ENCODE results near the gene SRD5A3. TPM values are rescaled to one million over a fixed set of nuclear protein-coding genes. Genes with fewer than 3 reads are reported as not detected.
A peak's percentile ranks its signal among the peaks of the same experiment; 100 is the strongest.

SRD5A3 gene
- total RNA-seq, 1 donor from 2014 or later = 14.3 TPM

- DNase-seq (ENCODE audit: low read depth) = no peak
- peak overlapping the region; percentile 91 for H3K4me3 ChIP-seq (ENCODE audit: low read depth, low read length)
- no peaks in the 10 kb centered on the region for H3K27me3 ChIP-seq (ENCODE audit: control insufficient read depth, insufficient read depth, low read length)
- H3K36me3 ChIP-seq (ENCODE audit: control insufficient read depth, insufficient read depth, low read length) = no peaks in the 10 kb centered on the region
- TF ChIP-seq CTCF (IDR thresholded peaks at IDR 0.05; ENCODE audit: insufficient read depth, low read length, poor library complexity, severe bottlenecking) = no peak
These were observed 51.7 kb downstream of the SRD5A3 start for GRCh38 chr4:55397520-55398321.

- Histone ChIP-seq H3K36me3 (ENCODE audit: control insufficient read depth, insufficient read depth, low read length) (no peaks in the 10 kb centered on the region), H3K4me3 (ENCODE audit: low read depth, low read length) (peak overlapping the region; percentile 91), H3K27me3 (ENCODE audit: control insufficient read depth, insufficient read depth, low read length) (no peaks in the 10 kb centered on the region)
- no peak for DNase-seq (ENCODE audit: low read depth)
- TF ChIP-seq CTCF (IDR thresholded peaks at IDR 0.05; ENCODE audit: insufficient read depth, low read length, poor library complexity, severe bottlenecking) = no peak
These were observed 52.4 kb downstream of the SRD5A3 start for GRCh38 chr4:55398461-55398860.

GRCh38 chr4:55398966-55399365 is 52.9 kb downstream of the SRD5A3 start:
- TF ChIP-seq CTCF (IDR thresholded peaks at IDR 0.05; ENCODE audit: insufficient read depth, low read length, poor library complexity, severe bottlenecking) = no peak
- DNase-seq (ENCODE audit: low read depth) = no peak

GRCh38 chr4:55399581-55399980 is 53.5 kb downstream of the SRD5A3 start:
- no peak for DNase-seq (ENCODE audit: low read depth)
- Histone ChIP-seq H3K27me3 (ENCODE audit: control insufficient read depth, insufficient read depth, low read length) (no peaks in the 10 kb centered on the region), H3K4me3 (ENCODE audit: low read depth, low read length) (no peak overlapping the region), H3K36me3 (ENCODE audit: control insufficient read depth, insufficient read depth, low read length) (no peaks in the 10 kb centered on the region)
- TF ChIP-seq CTCF (IDR thresholded peaks at IDR 0.05; ENCODE audit: insufficient read depth, low read length, poor library complexity, severe bottlenecking) = no peak

More at GRCh38 chr4:55398966-55399365, 52.9 kb downstream of the SRD5A3 start:
- Histone ChIP-seq H3K27me3 (ENCODE audit: control insufficient read depth, insufficient read depth, low read length) (no peaks in the 10 kb centered on the region), H3K36me3 (ENCODE audit: control insufficient read depth, insufficient read depth, low read length) (no peaks in the 10 kb centered on the region), H3K4me3 (ENCODE audit: low read depth, low read length) (no peak overlapping the region)

GRCh38 chr4:55405073-55405472 is 59.0 kb downstream of the SRD5A3 start:
- no peak for DNase-seq (ENCODE audit: low read depth)
- no peak for TF ChIP-seq CTCF (IDR thresholded peaks at IDR 0.05; ENCODE audit: insufficient read depth, low read length, poor library complexity, severe bottlenecking)
- Histone ChIP-seq H3K4me3 (ENCODE audit: low read depth, low read length) (no peak overlapping the region), H3K36me3 (ENCODE audit: control insufficient read depth, insufficient read depth, low read length) (no peaks in the 10 kb centered on the region), H3K27me3 (ENCODE audit: control insufficient read depth, insufficient read depth, low read length) (no peaks in the 10 kb centered on the region)

GRCh38 chr4:55406545-55406944 is 60.5 kb downstream of the SRD5A3 start:
- Histone ChIP-seq H3K36me3 (ENCODE audit: control insufficient read depth, insufficient read depth, low read length) (no peaks in the 10 kb centered on the region), H3K27me3 (ENCODE audit: control insufficient read depth, insufficient read depth, low read length) (no peaks in the 10 kb centered on the region), H3K4me3 (ENCODE audit: low read depth, low read length) (no peak overlapping the region)
- TF ChIP-seq CTCF (IDR thresholded peaks at IDR 0.05; ENCODE audit: insufficient read depth, low read length, poor library complexity, severe bottlenecking) = no peak
- no peak for DNase-seq (ENCODE audit: low read depth)

Data from kidney epithelial cell (primary cell).